GM23338 (cell line): ENCODE data around the gene RXRA. TPM values are rescaled to one million over a fixed set of nuclear protein-coding genes. Genes with fewer than 3 reads are reported as not detected.

Source experiments
- ATAC-seq: fragments of 200-7000 bp; cut with Tn5 transposase; 3 replicates; pipeline ENCODE4 v1.9.1; 2020
- DNase-seq: peaks from one replicate; pipeline ENCODE4 v3.0.0-alpha.2; 2015; ENCODE audit warnings: low spot score
- H2AFZ ChIP-seq: fragments of 200-600 bp; sonication (generic); 2 replicates; pipeline ENCODE4 v1.8.0; 2016; ENCODE audit warnings: antibody characterized with exemption, mild to moderate bottlenecking, moderate library complexity
- H3F3A ChIP-seq: fragments of 200-600 bp; sonication (generic); replicated peaks from 2 replicates; pipeline ENCODE4 v1.8.0; 2017; ENCODE audit warnings: antibody characterized with exemption, mixed run types, low read depth
- H3K27ac ChIP-seq: fragments of 200-600 bp; sonication (generic); 2 replicates; pipeline ENCODE4 v1.6.1; 2016; ENCODE audit warnings: low read depth
- H3K27me3 ChIP-seq: fragments of 200-600 bp; sonication (generic); 2 replicates; pipeline ENCODE4 v1.8.0; 2016; ENCODE audit warnings: mild to moderate bottlenecking, mixed run types, moderate library complexity; ENCODE audit not compliant: insufficient read depth
- H3K36me3 ChIP-seq: fragments of 200-600 bp; sonication (generic); 2 replicates; pipeline ENCODE4 v1.8.0; 2016; ENCODE audit warnings: mild to moderate bottlenecking; ENCODE audit not compliant: insufficient read depth
- H3K4me1 ChIP-seq: fragments of 200-600 bp; sonication (generic); 2 replicates; pipeline ENCODE4 v1.8.0; 2016; ENCODE audit warnings: mild to moderate bottlenecking, moderate library complexity; ENCODE audit not compliant: insufficient read depth
- H3K4me2 ChIP-seq: fragments of 200-600 bp; sonication (generic); 2 replicates; pipeline ENCODE4 v1.7.1; 2017; ENCODE audit warnings: mixed run types
- H3K4me3 ChIP-seq: fragments of 200-600 bp; sonication (generic); 2 replicates; pipeline ENCODE4 v1.6.1; 2016; ENCODE audit warnings: mixed run types
- H3K79me2 ChIP-seq: fragments of 200-600 bp; sonication (generic); replicated peaks from 2 replicates; pipeline ENCODE4 v1.8.0; 2017; ENCODE audit warnings: mild to moderate bottlenecking; ENCODE audit not compliant: insufficient read depth
- H3K9me2 ChIP-seq: fragments of 200-600 bp; sonication (generic); 2 replicates; pipeline ENCODE4 v1.8.0; 2017; ENCODE audit not compliant: insufficient read depth
- H4K20me1 ChIP-seq: fragments of 200-600 bp; sonication (generic); replicated peaks from 2 replicates; pipeline ENCODE4 v1.8.0; 2017; ENCODE audit warnings: mild to moderate bottlenecking; ENCODE audit not compliant: insufficient read depth
- H3K27ac Mint-ChIP-seq: 2 replicates; pipeline ENCODE4 v1.8.0; 2020; ENCODE audit warnings: inconsistent platforms, mild to moderate bottlenecking, moderate library complexity, mixed read lengths
- H3K27me3 Mint-ChIP-seq: 3 replicates; pipeline ENCODE4 v1.8.0; 2022; ENCODE audit warnings: low read depth, mild to moderate bottlenecking, moderate library complexity, mixed read lengths, inconsistent platforms; ENCODE audit not compliant: insufficient read depth, poor library complexity
- H3K36me3 Mint-ChIP-seq: 3 replicates; pipeline ENCODE4 v1.8.0; 2021; ENCODE audit warnings: low read depth, mild to moderate bottlenecking, inconsistent platforms, moderate library complexity, mixed read lengths
- H3K4me1 Mint-ChIP-seq: 3 replicates; pipeline ENCODE4 v1.8.0; 2020; ENCODE audit warnings: mild to moderate bottlenecking, inconsistent platforms, mixed read lengths
- H3K4me3 Mint-ChIP-seq: 3 replicates; pipeline ENCODE4 v1.8.0; 2021; ENCODE audit warnings: moderate library complexity, mild to moderate bottlenecking, inconsistent platforms, mixed read lengths
- H3K9me3 Mint-ChIP-seq: 3 replicates; pipeline ENCODE4 v1.8.0; 2020; ENCODE audit warnings: moderate library complexity, mild to moderate bottlenecking, inconsistent platforms, mixed read lengths
- CREB1 ChIP-seq: fragments of 250-450 bp; sonication (Bioruptor Pico); IDR thresholded peaks from 2 replicates; pipeline ENCODE4 v1.5.0; 2020; ENCODE audit warnings: low read depth, mild to moderate bottlenecking, moderate library complexity
- ZNF114 ChIP-seq: fragments of 250-450 bp; sonication (Bioruptor Pico); IDR thresholded peaks from 2 replicates; pipeline ENCODE4 v1.5.0; 2020; ENCODE audit warnings: mild to moderate bottlenecking, moderate library complexity
- polyA plus RNA-seq: library from polyadenylated mRNA; unstranded; fragments of >200 nt; fragmentation: Nextera tagmentation; extraction: Ambion mirVana; gene quantifications from 2 replicates; pipeline ENCODE4 v1.2.1, GENCODE V29; 2016
- total RNA-seq: library from RNA; depleted of rRNA; stranded (reverse); fragments of >200 nt; shearing (Covaris generic); gene quantifications from 2 replicates; pipeline ENCODE4 v1.2.3, GENCODE V29; 2014
- TF ChIP-seq, protein P1 (sequence below): fragments of 250-450 bp; sonication (Bioruptor Pico); IDR thresholded peaks from 2 replicates; pipeline ENCODE4 v1.5.0; 2020; ENCODE audit warnings: mild to moderate bottlenecking, moderate library complexity
- TF ChIP-seq, protein P2 (sequence below), 2 experiments: fragments of 200-600 bp in 1 of 2; sonication (generic) in 1 of 2; conservative IDR thresholded peaks; 2 replicates each; pipeline versions ENCODE4 v1.5.1 to v1.6.1; 2016 to 2017; ENCODE audit warnings: antibody characterized with exemption in 2 of 2, low read depth in 2 of 2, mild to moderate bottlenecking in 2 of 2, moderate library complexity in 1 of 2

RXRA gene
- total and polyA plus RNA-seq, 2 experiments from 2014 or later = 4.9 to 17.9 TPM

DNA sequence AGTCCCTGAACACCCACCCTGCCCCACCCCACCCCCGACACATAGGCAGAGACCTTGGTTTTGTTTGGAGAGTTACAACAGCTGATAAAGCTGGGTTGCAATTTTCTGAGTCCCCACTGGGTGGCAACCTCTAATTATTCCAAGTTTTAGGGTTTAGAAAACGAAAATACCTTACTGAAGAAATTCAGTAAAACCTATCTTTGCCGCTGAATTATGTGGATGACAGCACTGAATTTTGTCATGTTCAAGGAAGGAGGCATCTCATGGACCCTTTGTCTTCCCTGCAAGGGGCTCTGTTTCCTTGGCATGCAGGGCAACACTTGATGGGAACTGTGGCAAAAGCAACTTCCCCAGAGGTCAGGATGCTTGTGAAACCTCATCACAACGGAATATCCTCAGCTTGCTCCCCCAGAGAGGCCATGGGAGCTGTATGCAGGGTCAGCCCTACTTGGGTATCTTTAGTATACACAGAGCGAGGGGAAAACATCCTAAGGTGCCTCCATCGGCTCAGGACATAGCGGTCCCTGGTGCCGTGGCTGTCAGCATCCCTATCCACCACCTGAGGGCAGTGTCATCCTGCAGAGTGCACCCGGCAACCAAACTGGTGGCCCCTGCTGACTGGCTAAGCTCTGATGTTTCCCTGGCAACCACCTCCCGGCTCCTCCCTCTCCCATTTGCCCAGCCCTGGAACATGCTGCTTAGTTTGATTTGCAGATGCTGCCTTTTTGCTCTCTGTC lies 123.1 kb downstream of the RXRA start:
- no peaks in the 10 kb centered on the region for H4K20me1 ChIP-seq

DNA sequence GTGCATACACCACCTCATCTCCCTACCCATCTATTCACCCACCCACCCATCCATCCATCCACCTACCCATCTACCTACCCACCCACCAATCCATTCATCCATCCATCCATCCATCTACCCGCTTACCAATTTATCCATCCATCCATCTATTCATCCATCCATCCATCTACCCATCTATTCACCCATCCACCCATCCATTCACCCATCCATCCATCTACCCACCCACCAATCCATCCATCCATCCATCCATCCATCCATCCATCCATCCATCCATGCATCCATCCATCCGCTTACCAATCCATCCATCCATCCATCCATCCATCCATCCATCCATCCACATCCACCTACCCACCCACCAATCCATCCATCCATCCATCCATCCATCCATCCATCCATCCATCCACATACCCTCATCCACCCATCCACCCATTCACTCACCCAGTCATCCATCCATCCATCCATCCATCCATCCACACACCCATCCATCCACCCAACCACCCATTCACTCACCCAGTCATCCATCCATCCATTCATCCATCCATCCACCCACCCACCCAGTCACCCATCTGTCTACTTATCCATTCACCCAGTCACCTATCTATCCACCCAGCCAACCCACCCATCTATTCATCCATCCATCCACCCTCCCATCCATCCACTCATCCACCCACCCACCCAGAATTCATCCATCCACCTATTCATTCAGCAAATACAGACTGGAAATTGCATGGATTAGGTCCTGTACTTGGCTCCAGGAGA lies 125.6 kb downstream of the RXRA start:
- Histone ChIP-seq H3K9me2 (no peaks in the 10 kb centered on the region), H3K4me3 (no peak overlapping the region), H3K4me2 (no peak overlapping the region), H3K27ac (no peak overlapping the region), H3K79me2 (no peaks in the 10 kb centered on the region), H3F3A (no peaks in the 10 kb centered on the region), H3K36me3 (no peaks in the 10 kb centered on the region), H3K27me3 (no peaks in the 10 kb centered on the region), H2AFZ (no peak overlapping the region), H3K4me1 (no peaks in the 10 kb centered on the region), H4K20me1 (no peaks in the 10 kb centered on the region)
- peaks cover 25% of the 10 kb centered on the region for H3K9me3 Mint-ChIP-seq
- H3K4me1 Mint-ChIP-seq = no peaks in the 10 kb centered on the region
- H3K4me3 Mint-ChIP-seq = no peak overlapping the region
- DNase-seq (no peak), ATAC-seq (no peak)
- H3K27me3 Mint-ChIP-seq = peaks cover 7% of the 10 kb centered on the region
- TF ChIP-seq, protein P1, sequence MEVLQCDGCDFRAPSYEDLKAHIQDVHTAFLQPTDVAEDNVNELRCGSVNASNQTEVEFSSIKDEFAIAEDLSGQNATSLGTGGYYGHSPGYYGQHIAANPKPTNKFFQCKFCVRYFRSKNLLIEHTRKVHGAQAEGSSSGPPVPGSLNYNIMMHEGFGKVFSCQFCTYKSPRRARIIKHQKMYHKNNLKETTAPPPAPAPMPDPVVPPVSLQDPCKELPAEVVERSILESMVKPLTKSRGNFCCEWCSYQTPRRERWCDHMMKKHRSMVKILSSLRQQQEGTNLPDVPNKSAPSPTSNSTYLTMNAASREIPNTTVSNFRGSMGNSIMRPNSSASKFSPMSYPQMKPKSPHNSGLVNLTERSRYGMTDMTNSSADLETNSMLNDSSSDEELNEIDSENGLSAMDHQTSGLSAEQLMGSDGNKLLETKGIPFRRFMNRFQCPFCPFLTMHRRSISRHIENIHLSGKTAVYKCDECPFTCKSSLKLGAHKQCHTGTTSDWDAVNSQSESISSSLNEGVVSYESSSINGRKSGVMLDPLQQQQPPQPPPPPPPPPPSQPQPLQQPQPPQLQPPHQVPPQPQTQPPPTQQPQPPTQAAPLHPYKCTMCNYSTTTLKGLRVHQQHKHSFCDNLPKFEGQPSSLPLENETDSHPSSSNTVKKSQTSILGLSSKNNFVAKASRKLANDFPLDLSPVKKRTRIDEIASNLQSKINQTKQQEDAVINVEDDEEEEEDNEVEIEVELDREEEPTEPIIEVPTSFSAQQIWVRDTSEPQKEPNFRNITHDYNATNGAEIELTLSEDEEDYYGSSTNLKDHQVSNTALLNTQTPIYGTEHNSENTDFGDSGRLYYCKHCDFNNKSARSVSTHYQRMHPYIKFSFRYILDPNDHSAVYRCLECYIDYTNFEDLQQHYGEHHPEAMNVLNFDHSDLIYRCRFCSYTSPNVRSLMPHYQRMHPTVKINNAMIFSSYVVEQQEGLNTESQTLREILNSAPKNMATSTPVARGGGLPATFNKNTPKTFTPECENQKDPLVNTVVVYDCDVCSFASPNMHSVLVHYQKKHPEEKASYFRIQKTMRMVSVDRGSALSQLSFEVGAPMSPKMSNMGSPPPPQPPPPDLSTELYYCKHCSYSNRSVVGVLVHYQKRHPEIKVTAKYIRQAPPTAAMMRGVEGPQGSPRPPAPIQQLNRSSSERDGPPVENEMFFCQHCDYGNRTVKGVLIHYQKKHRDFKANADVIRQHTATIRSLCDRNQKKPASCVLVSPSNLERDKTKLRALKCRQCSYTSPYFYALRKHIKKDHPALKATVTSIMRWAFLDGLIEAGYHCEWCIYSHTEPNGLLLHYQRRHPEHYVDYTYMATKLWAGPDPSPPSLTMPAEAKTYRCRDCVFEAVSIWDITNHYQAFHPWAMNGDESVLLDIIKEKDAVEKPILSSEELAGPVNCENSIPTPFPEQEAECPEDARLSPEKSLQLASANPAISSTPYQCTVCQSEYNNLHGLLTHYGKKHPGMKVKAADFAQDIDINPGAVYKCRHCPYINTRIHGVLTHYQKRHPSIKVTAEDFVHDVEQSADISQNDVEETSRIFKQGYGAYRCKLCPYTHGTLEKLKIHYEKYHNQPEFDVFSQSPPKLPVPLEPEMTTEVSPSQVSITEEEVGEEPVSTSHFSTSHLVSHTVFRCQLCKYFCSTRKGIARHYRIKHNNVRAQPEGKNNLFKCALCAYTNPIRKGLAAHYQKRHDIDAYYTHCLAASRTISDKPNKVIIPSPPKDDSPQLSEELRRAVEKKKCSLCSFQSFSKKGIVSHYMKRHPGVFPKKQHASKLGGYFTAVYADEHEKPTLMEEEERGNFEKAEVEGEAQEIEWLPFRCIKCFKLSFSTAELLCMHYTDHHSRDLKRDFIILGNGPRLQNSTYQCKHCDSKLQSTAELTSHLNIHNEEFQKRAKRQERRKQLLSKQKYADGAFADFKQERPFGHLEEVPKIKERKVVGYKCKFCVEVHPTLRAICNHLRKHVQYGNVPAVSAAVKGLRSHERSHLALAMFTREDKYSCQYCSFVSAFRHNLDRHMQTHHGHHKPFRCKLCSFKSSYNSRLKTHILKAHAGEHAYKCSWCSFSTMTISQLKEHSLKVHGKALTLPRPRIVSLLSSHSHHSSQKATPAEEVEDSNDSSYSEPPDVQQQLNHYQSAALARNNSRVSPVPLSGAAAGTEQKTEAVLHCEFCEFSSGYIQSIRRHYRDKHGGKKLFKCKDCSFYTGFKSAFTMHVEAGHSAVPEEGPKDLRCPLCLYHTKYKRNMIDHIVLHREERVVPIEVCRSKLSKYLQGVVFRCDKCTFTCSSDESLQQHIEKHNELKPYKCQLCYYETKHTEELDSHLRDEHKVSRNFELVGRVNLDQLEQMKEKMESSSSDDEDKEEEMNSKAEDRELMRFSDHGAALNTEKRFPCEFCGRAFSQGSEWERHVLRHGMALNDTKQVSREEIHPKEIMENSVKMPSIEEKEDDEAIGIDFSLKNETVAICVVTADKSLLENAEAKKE = no peak
- no peak overlapping the region for H3K27ac Mint-ChIP-seq
- H3K36me3 Mint-ChIP-seq = peaks cover 8% of the 10 kb centered on the region; the same call in 1 of the 3 replicates

More for the DNA sequence above, 123.1 kb downstream of the RXRA start:
- Histone ChIP-seq H3K4me2 (no peak overlapping the region), H3K36me3 (no peaks in the 10 kb centered on the region), H3K79me2 (no peaks in the 10 kb centered on the region), H3K9me2 (no peaks in the 10 kb centered on the region), H3K4me3 (no peak overlapping the region), H2AFZ (no peak overlapping the region), H3K4me1 (no peaks in the 10 kb centered on the region), H3K27me3 (no peaks in the 10 kb centered on the region), H3F3A (no peaks in the 10 kb centered on the region), H3K27ac (no peak overlapping the region)
- TF ChIP-seq ZNF114 (no peak), CREB1 (CRISPR knock-in tag) (0 out of 2 replicates have a peak, but pooled peaks have one; percentile 22)
- TF ChIP-seq, protein P2, sequence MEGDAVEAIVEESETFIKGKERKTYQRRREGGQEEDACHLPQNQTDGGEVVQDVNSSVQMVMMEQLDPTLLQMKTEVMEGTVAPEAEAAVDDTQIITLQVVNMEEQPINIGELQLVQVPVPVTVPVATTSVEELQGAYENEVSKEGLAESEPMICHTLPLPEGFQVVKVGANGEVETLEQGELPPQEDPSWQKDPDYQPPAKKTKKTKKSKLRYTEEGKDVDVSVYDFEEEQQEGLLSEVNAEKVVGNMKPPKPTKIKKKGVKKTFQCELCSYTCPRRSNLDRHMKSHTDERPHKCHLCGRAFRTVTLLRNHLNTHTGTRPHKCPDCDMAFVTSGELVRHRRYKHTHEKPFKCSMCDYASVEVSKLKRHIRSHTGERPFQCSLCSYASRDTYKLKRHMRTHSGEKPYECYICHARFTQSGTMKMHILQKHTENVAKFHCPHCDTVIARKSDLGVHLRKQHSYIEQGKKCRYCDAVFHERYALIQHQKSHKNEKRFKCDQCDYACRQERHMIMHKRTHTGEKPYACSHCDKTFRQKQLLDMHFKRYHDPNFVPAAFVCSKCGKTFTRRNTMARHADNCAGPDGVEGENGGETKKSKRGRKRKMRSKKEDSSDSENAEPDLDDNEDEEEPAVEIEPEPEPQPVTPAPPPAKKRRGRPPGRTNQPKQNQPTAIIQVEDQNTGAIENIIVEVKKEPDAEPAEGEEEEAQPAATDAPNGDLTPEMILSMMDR (conservative IDR thresholded peaks at IDR 0.05; ENCODE audit: low read depth in 2 of 2) = peak; percentile 68 to 97
- H3K36me3 Mint-ChIP-seq = peaks cover 8% of the 10 kb centered on the region; the same call in 1 of the 3 replicates
- H3K27ac Mint-ChIP-seq = no peak overlapping the region
- peak; percentile 99 for ATAC-seq
- no peak overlapping the region for H3K4me3 Mint-ChIP-seq
- peak; percentile 96 for DNase-seq
- no peaks in the 10 kb centered on the region for H3K4me1 Mint-ChIP-seq
- peaks cover 7% of the 10 kb centered on the region for H3K27me3 Mint-ChIP-seq
- peaks cover 41% of the 10 kb centered on the region for H3K9me3 Mint-ChIP-seq
